GM18511 (cell line): ENCODE results near the gene UEVLD.
"Not testable (repeated sequence)": the region's sequence is repeated elsewhere in the genome, so short reads cannot be mapped to it uniquely, and the experiment has no call there.

Source experiments
- ATAC-seq: cut with Tn5 transposase; IDR thresholded peaks from one replicate; pipeline ENCODE4 v1.9.1; 2021; ENCODE audit warnings: mild to moderate bottlenecking, moderate library complexity; ENCODE audit not compliant: unreplicated experiment

The UEVLD gene

GRCh38 chr11:18588297-18589252 lies at the start of gene UEVLD:
Gene UEVLD (minus strand): TSS chr11:18588734. CDS start chr11:18588654, 80 bp downstream.
- ATAC-seq = peak; percentile 67

- peak; percentile 95 for ATAC-seq
Measured at GRCh38 chr11:18634140-18635032, 45.9 kb upstream of the UEVLD start, which contains the start of gene SPTY2D1. Gene SPTY2D1 (minus strand): TSS chr11:18634342. CDS start chr11:18634257, 85 bp downstream.

- peak; percentile 66 for ATAC-seq
Measured at GRCh38 chr11:18633256-18634139, 45.0 kb upstream of the UEVLD start.

- ATAC-seq = no peak
Measured at GRCh38 chr11:18632841-18633240, 44.3 kb upstream of the UEVLD start.

GRCh38 chr11:18624161-18624560 lies 35.6 kb upstream of the UEVLD start:
- no peak for ATAC-seq

- no peak for ATAC-seq
Measured at GRCh38 chr11:18623707-18624106, 35.2 kb upstream of the UEVLD start.

GRCh38 chr11:18618342-18619025 lies 29.9 kb upstream of the UEVLD start:
- no peak for ATAC-seq

GRCh38 chr11:18617688-18618341 lies 29.3 kb upstream of the UEVLD start:
- ATAC-seq = peak; percentile 50

GRCh38 chr11:18615628-18616392 lies 27.3 kb upstream of the UEVLD start:
- peak; percentile 89 for ATAC-seq

GRCh38 chr11:18614667-18615066 lies 26.1 kb upstream of the UEVLD start:
- no peak for ATAC-seq

- no peak for ATAC-seq
Measured at GRCh38 chr11:18612394-18612793, 23.9 kb upstream of the UEVLD start.

- no peak for ATAC-seq
Measured at GRCh38 chr11:18611196-18611595, 22.7 kb upstream of the UEVLD start.

- no peak for ATAC-seq
Measured at GRCh38 chr11:18608376-18608775, 19.8 kb upstream of the UEVLD start.

- ATAC-seq = no peak
Measured at GRCh38 chr11:18600915-18601569, 12.5 kb upstream of the UEVLD start.

GRCh38 chr11:18599739-18600230 lies 11.3 kb upstream of the UEVLD start, which contains the start of gene MISFA:
Gene MISFA (plus strand): TSS chr11:18599789. CDS start chr11:18599929, 140 bp downstream.
- no peak for ATAC-seq

- no peak for ATAC-seq
Measured at GRCh38 chr11:18594999-18595749, 6.6 kb upstream of the UEVLD start.

- ATAC-seq = not testable (repeated sequence)
Measured at GRCh38 chr11:18594088-18594487, 5.6 kb upstream of the UEVLD start.
